Choroid plexus epithelial cell (primary cell): ENCODE data around the gene CNKSR2.

Experiments used
- DNase-seq: peaks from one replicate; pipeline ENCODE4 v3.0.0-alpha.2; 2010; ENCODE audit warnings: low read depth
- H3K4me3 ChIP-seq: 2 replicates; pipeline ENCODE4 v1.5.1; 2011; ENCODE audit warnings: low read depth, mild to moderate bottlenecking, control low read depth, low read length, moderate library complexity
- CTCF ChIP-seq: conservative IDR thresholded peaks from 2 replicates; pipeline ENCODE4 v1.5.1; 2011; ENCODE audit warnings: low read depth, mild to moderate bottlenecking, control low read depth, inconsistent platforms, low read length, moderate library complexity

The CNKSR2 gene

GRCh38 chrX:21581479-21581878 lies 207.3 kb downstream of the CNKSR2 start:
- no peak overlapping the region for H3K4me3 ChIP-seq
- no peak for DNase-seq
- no peak for TF ChIP-seq CTCF

- DNase-seq = no peak
- no peak for TF ChIP-seq CTCF
Observed at GRCh38 chrX:21586001-21586400, 211.8 kb downstream of the CNKSR2 start.

GRCh38 chrX:21590012-21590776 lies 216.0 kb downstream of the CNKSR2 start:
- no peak for TF ChIP-seq CTCF
- no peak for DNase-seq
- no peak overlapping the region for H3K4me3 ChIP-seq

More at GRCh38 chrX:21586001-21586400, 211.8 kb downstream of the CNKSR2 start:
- H3K4me3 ChIP-seq = no peak overlapping the region

GRCh38 chrX:21606002-21606401 lies 231.8 kb downstream of the CNKSR2 start:
- H3K4me3 ChIP-seq = no peak overlapping the region
- no peak for DNase-seq
- no peak for TF ChIP-seq CTCF

- H3K4me3 ChIP-seq = no peak overlapping the region
- DNase-seq = no peak
- no peak for TF ChIP-seq CTCF
Observed at GRCh38 chrX:21610168-21610567, 235.9 kb downstream of the CNKSR2 start.

- no peak for TF ChIP-seq CTCF
- H3K4me3 ChIP-seq = no peak overlapping the region
- DNase-seq = no peak
Observed at GRCh38 chrX:21612154-21612553, 237.9 kb downstream of the CNKSR2 start.

- DNase-seq = no peak
- no peak overlapping the region for H3K4me3 ChIP-seq
- no peak for TF ChIP-seq CTCF
Observed at GRCh38 chrX:21616386-21616785, 242.2 kb downstream of the CNKSR2 start.
